Measurements from ENCODE around the gene BACE1-AS.

BACE1-AS gene

DNA sequence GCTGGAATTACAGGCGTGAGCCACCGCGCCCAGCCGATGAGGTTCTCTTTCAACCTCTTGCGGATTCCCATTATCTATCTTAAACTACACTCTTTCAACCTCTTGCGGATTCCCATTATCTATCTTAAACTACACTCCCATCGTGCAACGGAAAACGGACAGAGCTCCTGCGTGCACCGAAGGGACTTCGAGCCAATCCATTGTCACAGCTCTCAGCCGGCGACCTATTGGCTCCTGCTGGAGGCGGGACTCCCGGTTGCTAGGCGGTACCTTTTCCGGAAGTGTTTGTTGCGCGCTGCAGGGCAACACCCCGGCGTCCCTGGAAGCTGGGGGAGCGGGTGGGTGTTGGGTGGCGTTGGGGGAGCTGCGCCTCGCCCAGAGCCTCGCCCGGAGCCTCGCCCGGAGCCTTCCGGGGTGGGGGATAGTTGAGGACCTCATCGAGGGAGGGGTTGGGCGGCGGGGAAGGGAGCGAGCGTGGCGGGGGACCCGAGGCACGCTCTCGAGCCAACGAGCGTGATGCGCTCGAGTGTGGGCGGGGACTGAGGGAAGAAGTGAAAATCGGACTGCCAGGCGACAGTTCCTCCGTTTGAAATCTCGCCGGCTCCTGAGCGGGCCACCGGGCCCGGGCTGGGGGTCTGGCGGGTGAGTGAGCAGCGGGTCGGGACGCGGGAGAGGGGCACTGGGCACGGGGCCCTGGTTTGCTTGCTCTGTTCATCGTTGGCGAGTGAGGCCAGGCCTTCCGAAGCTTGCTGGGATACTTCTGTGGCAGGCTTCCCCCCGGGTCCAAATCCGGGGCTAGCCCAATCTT lies 36.6 kb downstream of the BACE1-AS start, which contains the start of gene CEP164:
Gene CEP164 (plus strand): TSS at position 288 of the 808 bp plus-strand sequence. CDS start 10,733 bp downstream, outside the sequence.
- peak; percentile 89 for DNase-seq (ENCODE audit: low read depth)

DNA sequence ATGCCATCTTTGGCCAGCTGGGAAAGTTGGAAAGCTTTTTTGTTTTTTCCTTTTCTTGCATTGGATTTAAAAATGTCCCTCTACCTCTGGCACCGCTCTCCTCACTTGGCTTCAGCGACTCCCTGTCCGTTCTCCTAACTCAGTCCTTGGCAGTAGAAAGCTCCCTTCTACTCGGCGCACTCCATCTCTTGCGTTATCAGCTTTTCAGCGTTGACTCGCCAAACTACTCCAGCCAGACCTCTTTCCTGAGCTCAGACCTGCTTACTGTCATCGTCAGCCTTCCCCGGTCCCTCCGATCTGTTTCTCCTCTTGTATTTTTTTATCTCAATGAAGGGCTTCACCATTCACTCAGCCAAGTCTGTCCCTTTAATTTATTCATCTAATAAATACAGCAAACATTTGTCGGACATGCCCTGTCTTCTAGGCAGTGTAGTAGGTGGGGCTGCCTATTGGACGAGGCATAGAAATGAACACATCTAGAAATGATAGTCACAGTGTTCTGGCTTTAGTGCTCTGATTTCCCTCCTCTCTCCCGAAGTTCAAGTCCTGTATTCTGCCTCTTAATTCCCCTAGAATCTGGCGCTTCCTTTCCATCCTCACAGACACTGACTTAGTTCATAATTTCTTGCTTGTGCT lies 37.3 kb downstream of the BACE1-AS start:
- DNase-seq (ENCODE audit: low read depth), result no peak

DNA sequence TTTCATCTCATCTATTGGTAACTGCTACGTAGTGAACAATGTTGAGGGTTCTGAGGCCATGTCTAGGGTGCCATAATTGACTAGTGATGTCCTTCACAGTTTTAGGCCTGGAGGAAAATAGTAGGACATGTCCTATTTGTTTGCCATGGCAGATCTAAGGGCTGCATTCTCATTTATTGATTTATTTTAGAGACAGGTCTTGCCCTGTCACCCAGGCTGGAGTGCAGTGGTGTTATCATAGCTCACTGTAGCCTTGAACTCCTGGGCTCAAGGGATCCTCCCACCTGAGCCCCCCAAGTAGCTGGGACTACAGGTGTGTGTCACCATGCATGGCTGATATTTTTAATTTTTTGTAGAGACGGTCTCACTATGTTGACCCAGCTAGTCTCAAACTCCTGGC lies 41.7 kb downstream of the BACE1-AS start:
- no peak for DNase-seq (ENCODE audit: low read depth)

DNA sequence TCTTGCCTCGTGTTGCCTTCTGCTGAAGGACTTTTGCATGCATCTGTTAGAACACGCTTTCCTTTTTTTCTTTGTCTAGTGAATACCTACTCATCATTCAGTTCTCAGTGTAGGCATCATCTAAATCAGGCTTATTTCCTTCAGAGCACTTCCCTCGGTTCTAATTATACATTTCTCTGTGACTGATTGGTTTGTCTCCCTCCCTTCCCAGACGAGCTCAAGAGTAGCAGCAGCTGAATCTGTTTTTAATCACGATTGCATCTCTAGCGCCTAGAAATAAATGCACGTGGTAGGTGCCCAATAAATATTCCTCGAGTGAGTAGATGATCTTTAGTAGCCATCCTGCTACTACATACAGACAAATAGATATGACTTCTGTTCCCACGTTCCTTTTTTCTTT lies 42.8 kb downstream of the BACE1-AS start:
- DNase-seq (ENCODE audit: low read depth), result no peak

DNA sequence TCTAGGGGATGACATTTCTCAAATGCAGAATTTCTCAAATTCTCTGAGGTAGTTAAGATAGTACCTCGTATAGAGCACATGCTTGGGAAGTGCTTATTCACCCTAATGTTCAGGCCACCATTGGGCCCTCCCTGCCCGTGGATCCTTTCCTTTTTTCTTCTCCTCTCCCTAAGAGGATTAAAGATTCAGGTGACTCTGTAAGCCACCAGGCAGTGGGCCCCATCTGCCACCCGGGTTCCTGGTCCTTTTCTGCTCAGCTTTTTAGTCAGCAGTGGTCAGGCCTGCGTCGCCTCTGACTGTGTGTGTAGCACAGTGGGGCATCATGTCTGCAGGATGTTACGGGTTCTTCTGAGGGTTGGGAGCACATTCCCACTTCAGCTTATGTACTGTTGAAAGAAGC lies 43.8 kb downstream of the BACE1-AS start:
- DNase-seq (ENCODE audit: low read depth), result no peak

DNA sequence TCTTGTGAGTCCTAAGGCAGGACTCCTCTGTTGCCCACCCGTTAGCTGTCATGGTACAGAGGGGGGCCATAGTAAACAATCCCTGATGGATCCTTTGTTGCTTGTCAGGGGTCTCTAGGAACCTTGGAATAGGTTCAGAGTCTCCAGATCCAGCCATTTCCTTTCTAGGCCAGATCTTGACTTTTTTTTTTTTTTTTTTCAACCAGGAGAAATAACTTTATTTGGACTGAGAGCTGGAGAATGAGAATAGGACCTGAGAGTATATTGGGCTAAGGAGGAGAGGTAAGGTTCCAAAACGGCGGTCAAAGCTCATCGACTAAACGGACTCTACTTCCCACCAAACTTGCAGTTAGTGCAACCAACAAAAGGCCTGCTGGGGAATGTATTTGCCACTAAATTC lies 44.3 kb downstream of the BACE1-AS start:
- DNase-seq (ENCODE audit: low read depth), result no peak

DNA sequence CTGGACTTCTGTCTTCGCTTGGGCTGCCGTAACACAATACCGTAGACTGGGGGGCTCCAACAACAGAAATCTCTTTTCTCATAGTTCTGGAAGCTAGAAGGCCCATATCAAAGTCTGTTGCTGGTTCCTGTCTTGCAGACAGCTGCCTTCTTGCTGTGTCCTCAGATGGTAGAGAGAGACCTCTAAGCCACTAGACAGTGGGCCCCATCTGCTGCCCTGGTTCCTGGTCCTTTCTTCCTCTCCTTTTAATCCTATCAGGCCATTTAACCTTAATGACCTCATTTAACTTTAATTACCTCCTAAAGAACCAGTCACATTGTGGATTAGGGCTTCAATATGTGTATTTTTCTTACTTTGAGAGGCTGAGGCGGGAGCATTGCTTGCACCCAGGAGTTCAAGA lies 45.9 kb downstream of the BACE1-AS start:
- no peak for DNase-seq (ENCODE audit: low read depth)

Data from activated gamma-delta T cell treated with anti-CD3 and anti-CD28 coated beads, Interleukin-2, amount 50 U/mL, for 16 hours (primary cell).